Right lung (tissue), 10 donors: ENCODE results near the gene RAB11B. TPM values are rescaled to one million over a fixed set of nuclear protein-coding genes. Genes with fewer than 3 reads are reported as not detected.
"Not testable (repeated sequence)": the region's sequence is repeated elsewhere in the genome, so short reads cannot be mapped to it uniquely, and the experiment has no call there.

Source experiments
- DNase-seq, 2 donors: peaks; one replicate each; pipeline ENCODE4 v3.0.0-alpha.2; 2013
- long read RNA-seq, 8 donors: transcript quantifications; one replicate each; lab custom pipeline, GENCODE V29; 2026
- polyA plus RNA-seq, 5 donors: library from polyadenylated mRNA; unstranded; fragments of 120-200 nt; gene quantifications; one replicate each; pipeline versions ENCODE4 v1.2.1 to v1.2.3, GENCODE V29; 2013; ENCODE audit warnings: inconsistent platforms in 1 of 5, low replicate concordance in 1 of 5; ENCODE audit not compliant: insufficient read length in 5 of 5, insufficient read depth in 1 of 5

The RAB11B gene
- 100 to 1,000 TPM in 4 of 5 donors, 10 to 100 TPM in 1; 97.7 to 161 (median 121) TPM for polyA plus RNA-seq
- long read RNA-seq, donor 1, transcript RAB11B-201 (5 exons, 1,751 nt) = major isoform, 130 of 158 reads
- long read RNA-seq, donor 1, transcript RAB11B-202 (4 exons, 894 nt) = minor isoform, 11 of 158 reads
- long read RNA-seq, donor 1, partial matches to known transcripts = 16 of 158 reads
- long read RNA-seq, donor 1, other reads (novel, unspliced or antisense) = 0 of 158 reads
- long read RNA-seq, donor 2, transcript RAB11B-201 (5 exons, 1,751 nt) = major isoform, 63 of 71 reads
- long read RNA-seq, donor 2, partial matches to known transcripts = 0 of 71 reads
- long read RNA-seq, donor 2, other reads (novel, unspliced or antisense) = 5 of 71 reads
- long read RNA-seq, donor 3, transcript RAB11B-202 (4 exons, 894 nt) = minor isoform, 16 of 111 reads
- long read RNA-seq, donor 3, transcript RAB11B-201 (5 exons, 1,751 nt) = major isoform, 68 of 111 reads
- long read RNA-seq, donor 3, partial matches to known transcripts = 25 of 111 reads
- long read RNA-seq, donor 3, other reads (novel, unspliced or antisense) = 0 of 111 reads
- long read RNA-seq, donor 4, transcript RAB11B-202 (4 exons, 894 nt) = minor isoform, 7 of 86 reads
- long read RNA-seq, donor 4, transcript RAB11B-201 (5 exons, 1,751 nt) = major isoform, 66 of 86 reads
- long read RNA-seq, donor 4, partial matches to known transcripts = 5 of 86 reads
- long read RNA-seq, donor 4, other reads (novel, unspliced or antisense) = 6 of 86 reads
- long read RNA-seq, donor 5, transcript RAB11B-201 (5 exons, 1,751 nt) = major isoform, 99 of 124 reads
- long read RNA-seq, donor 5, transcript RAB11B-202 (4 exons, 894 nt) = minor isoform, 10 of 124 reads
- long read RNA-seq, donor 5, partial matches to known transcripts = 9 of 124 reads
- long read RNA-seq, donor 5, other reads (novel, unspliced or antisense) = 5 of 124 reads
- long read RNA-seq, donor 6, transcript RAB11B-201 (5 exons, 1,751 nt) = major isoform, 112 of 145 reads
- long read RNA-seq, donor 6, transcript RAB11B-202 (4 exons, 894 nt) = minor isoform, 12 of 145 reads
- long read RNA-seq, donor 6, partial matches to known transcripts = 12 of 145 reads
- long read RNA-seq, donor 6, other reads (novel, unspliced or antisense) = 5 of 145 reads
- long read RNA-seq, donor 7, transcript RAB11B-202 (4 exons, 894 nt) = minor isoform, 10 of 129 reads
- long read RNA-seq, donor 7, transcript RAB11B-201 (5 exons, 1,751 nt) = major isoform, 113 of 129 reads
- long read RNA-seq, donor 7, partial matches to known transcripts = 0 of 129 reads
- long read RNA-seq, donor 7, other reads (novel, unspliced or antisense) = 5 of 129 reads
- long read RNA-seq, donor 8, transcript RAB11B-202 (4 exons, 894 nt) = minor isoform, 6 of 66 reads
- long read RNA-seq, donor 8, transcript RAB11B-201 (5 exons, 1,751 nt) = major isoform, 35 of 66 reads
- long read RNA-seq, donor 8, partial matches to known transcripts = 12 of 66 reads
- long read RNA-seq, donor 8, other reads (novel, unspliced or antisense) = 12 of 66 reads

DNA sequence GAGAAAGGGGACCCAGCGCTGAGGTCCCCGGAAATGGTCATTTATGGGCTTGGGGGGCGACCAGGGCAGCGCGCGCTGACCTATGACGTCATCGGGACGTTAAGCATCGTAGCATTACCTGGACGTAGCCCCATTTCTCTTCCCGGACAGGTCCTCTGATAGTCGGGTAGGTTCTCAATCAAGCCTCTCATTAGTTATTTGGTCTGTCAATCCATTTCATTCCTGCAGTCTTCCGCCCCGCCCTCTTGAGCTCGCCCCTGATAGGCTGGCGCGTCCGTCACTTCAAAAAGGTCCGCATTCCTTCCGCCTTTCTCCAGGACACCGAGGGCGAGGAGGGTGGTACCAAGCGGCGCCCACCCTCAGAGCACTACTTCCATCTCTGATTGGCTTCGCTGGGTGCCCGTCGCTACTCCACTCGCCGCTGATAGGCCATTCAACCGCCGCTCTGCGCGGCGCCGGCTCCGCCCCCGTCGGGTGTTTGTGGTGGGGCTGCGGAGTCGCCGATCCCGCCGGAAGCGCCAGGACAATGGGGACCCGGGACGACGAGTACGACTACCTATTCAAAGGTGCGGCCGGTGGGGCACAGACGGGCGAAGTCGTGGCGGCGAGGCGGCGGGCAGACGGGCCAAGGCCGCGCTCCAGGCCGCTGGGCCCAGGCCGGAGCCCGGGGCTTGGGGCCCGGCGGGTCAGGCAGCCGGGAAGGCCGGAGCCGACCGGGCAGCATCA lies at the start of gene RAB11B:
TSS of gene RAB11B (plus strand) at position 470 of the 726 bp plus-strand sequence. CDS start at position 527, 57 bp downstream.
- peak; percentile 99 for DNase-seq

DNA sequence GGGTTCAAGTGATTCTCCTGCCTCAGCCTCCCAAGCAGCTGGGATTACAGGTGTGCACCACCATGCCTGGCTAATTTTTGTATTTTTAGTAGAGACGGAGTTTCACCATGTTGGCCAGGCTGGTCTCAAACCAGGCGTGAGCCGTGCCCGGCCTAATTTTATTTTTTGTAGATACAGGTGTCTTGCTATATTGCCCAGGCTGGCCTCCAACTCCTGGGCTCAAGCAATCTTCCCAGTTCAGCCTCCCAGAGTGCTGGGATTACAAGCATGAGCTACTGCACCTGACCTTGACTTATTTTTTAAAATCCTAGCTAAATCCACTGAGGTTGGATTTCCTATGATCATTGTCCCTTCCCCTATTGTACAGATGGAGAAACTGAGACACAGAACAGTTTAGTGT lies 48.7 kb upstream of the RAB11B start:
- not testable (repeated sequence) for DNase-seq

DNA sequence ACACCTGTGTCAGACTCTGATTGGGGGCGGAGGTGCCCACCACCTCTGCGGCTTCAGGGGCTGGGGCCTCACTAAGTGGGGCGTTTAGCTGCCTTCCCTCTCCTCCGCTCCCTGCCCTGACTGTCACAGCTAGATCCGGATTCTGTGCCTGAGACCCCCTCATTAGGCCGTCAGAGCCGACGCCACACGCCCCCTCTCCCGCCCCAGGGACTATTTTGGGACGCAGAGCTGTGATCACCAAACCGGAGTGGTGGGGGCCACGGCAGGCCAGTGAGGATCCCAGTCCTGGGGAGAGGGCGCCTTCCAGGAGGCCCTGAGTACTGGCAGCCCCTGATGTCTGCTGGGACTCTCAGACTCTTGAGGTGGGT lies 47.9 kb upstream of the RAB11B start:
- no peak for DNase-seq

DNA sequence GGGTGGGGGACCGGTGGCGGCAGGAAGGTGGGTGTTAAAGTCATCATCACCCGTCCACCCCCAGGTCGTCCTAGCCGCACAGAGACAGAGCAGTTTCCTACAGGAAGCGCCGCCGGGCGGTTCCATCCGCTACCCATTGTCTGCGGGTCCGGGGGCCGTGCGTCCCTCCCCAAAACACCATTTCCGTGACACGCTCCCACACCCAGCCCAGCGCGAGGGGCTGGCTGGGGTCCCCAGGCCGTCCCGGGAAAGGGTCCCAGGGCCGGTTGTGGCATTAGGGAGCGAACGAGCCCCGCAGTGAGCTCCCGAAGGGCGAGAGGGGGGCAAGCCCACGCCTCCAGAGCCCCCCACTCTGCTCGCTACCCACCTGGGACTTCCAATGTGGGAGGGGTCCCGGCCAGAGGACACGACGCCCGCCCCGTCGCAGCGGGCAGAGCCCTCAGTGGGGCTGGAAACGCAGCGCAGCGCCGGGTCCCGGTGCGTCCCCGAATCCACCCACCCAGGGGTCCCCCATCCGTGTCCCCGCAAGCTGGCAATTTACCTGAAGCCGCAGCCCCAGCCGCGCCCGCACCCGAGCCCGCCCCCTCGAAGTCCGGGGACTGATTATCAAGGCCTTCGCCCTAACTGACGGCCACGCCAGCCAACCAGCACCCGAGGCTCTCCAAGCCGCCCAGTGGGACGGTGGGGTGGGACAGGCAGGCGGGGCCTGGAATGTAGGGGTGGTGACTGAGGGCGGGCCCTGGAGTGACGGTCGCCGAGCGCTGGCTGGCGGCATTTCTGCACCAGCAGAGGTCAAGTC lies 47.3 kb upstream of the RAB11B start, which contains the start of gene KANK3:
TSS of gene KANK3 (minus strand) at position 579 of the 799 bp plus-strand sequence. CDS start 5,434 bp downstream, outside the sequence.
- peak; percentile 81 to 83 for DNase-seq

DNA sequence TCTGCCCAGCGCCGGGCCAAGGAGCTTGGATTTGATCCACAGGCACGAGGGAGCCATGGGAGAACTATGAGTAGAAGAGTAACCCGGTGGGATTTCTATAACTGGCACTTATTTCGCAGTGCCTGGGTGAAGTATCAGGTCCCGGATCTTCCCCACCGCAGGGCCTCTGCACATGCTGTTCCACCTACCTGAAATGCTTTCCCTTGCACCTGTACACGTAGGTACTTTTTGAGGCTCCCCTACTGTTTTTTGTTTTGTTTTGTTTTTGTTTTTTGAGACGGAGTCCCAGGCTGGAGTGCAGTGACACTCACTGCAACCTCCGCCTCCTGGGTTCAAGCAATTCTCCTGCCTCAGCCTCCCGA lies 46.7 kb upstream of the RAB11B start:
- no peak for DNase-seq

DNA sequence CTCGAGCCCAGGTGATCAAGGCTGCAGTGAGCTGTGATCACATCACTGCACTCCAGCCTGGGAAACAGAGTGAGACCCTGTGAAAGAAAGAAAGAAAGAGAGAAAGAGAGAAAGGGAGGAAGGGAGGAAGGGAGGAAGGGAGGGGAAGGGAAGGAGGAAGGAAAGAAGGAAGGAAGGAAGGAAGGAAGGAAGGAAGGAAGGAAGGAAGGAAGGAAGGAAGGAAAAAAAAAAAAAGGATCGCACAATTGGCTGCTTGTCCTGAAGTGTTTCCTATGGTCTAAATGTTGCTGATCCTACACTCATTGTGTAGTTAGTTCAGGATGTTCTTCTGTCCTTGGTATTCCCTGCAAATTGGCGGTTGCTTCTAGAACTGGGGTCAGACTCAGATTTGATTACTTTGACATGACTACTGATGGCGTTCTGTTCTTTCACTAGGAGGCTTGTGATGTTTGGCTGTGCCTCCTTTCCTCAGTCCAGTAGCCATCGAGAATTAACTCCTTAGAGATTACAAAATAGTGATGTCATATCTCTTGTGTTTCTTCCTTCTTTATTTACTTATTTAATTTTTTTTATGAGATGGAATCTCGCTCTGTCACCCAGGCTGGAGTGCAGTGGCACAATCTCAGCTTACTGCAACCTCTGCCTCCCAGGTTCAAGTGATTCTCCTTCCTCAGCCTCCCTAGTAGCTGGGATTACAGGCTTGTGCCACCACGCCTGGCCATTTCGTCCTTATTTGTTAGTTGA lies 40.4 kb upstream of the RAB11B start:
- not testable (repeated sequence) for DNase-seq

DNA sequence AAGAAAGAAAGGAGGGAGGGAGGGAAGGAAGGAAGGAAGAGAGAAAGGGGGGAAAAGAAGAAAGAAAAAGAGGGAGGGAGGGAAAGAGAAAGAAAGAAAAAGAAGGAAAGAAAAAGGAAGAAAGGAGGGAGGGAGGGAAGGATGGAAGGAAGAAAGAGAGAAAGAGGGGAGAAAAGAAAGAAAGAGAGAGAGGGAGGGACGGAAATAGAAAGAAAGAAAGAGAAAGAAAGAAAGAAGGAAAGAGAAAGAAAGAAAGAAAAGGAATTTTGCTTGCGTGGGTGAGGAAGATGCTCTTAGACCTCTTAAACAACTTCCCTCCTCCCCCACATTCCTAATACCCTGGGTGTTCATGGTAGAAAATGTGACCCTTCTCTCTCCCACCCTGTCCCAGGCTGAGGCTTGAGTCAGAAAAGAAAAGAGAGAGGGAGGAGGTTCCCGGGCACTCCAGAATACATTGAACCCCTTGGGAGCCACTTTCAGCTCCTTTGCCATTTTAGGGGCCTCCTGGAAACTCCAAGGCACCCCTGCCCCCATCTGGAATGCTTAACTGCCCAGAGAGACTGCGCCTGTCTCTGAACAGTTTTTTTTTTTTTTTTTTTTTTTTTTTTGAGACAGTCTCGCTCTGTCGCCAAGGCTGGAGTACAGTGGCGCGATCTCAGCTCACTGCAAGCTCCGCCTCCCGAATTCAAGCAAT lies 37.9 kb upstream of the RAB11B start:
- DNase-seq = no peak

DNA sequence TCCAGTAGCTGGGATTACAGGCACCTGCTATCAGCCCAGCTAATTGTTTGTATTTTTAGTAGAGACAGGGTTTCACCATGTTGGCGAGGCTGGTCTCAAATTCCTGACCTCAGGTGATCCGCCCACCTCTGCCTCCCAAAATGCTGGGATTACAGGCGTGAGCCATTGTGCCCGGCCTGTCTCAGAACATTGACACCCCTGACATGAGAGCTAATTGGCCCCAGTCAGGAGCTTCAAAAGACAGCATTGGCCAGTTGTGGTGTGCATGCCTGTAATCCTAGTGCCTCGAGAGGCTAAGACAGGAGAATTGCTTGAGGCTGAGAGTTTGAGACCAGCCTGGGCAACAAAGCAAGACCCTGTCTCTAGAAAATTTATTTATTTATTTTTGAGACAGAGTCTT lies 37.3 kb upstream of the RAB11B start:
- not testable (repeated sequence) for DNase-seq

DNA sequence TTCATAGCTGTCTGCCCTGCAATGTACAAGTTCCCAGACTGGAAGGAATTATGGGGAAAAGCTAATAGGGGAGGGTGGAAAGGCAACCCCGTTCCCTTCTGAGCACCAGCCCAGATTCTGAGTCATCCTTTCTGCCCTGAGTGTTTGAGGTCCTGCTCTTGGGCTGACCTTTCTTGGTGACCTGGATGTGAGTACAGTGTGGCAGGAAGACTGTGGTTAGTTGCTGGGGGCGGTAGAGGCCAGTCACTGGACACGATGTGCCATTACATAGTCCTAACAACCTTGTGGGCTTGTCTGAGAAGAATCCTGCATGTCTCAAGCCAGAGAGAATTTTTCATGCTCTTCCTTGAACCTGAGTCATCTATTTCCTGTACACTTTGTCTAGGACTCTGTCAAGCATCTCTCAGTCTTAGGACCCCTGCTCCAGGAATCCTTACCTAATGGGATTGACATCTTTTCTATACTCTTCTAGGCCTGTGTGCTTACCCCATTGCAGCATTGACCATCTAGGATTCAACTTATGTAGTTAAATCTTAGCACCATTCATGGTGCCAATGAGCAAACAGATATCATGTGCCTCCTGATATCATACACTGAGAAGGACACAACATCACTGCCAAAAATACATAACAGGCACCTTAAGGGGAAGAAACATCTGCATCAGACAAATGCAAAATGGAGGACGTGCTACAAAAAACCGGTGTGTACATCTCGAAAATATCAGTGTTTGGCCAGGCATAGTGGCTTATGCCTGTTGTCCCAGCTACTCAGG lies 34.3 kb upstream of the RAB11B start:
- DNase-seq = no peak

DNA sequence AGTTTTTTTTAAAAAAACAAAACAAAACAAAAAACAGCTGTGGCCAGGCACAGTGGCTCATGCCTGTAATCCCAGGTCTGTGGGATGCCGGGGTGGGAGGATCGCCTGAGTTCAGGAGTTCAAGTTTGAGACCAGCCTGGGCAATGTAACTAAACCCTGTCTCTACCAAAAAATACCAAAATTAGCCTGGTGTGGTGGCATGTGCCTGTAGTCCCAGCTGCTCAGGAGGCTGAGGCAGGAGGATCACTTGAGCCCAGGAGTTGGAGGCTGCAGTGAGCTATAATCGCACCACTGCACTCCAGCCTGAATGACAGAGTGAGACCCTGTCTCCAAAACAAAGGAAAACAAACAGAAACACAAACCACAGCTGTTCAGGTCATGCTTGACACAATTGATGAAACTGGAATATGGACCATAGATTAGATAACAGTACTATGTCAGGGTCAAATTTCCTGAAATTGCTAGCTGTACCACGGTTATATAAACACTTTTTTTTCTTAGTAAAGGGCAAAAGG lies 33.1 kb upstream of the RAB11B start:
- no peak for DNase-seq

DNA sequence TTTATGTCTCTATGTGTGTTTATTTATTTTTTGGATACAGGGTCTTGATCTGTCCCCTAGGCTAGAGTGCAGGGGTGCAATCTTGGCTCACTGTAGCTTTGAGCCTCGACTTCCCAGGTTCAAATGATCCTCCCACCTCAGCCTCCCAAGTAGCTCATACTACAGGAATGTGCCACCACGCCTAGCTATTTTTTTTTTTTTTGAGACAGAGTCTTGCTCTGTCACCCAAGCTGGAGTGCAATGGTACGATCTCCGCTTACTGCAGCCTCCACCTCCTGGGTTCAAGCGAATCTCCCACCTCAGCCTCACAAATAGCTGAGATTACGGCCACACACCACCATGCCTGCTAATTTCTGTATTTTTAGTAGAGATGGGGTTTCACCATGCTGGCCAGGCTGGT lies 31.2 kb upstream of the RAB11B start:
- no peak for DNase-seq

DNA sequence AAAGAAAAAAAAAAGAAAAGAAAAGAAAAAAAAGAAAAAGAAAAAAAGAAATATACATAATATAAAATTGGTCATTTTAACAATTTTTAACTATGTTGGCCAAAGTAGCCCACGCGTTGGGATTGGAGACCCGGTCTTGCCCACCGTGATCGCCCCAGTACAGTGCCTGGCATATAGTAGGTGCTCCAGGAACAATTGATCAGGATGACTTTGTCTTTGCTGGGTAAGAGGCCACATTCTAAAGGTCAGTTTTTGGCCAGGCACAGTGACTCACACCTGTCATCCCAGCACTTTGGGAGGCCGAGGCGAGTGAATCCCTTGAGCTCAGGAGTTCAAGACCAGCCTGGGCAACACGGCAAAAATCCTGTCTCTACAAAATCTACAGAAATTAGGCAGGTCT lies 30.0 kb upstream of the RAB11B start:
- no peak for DNase-seq

DNA sequence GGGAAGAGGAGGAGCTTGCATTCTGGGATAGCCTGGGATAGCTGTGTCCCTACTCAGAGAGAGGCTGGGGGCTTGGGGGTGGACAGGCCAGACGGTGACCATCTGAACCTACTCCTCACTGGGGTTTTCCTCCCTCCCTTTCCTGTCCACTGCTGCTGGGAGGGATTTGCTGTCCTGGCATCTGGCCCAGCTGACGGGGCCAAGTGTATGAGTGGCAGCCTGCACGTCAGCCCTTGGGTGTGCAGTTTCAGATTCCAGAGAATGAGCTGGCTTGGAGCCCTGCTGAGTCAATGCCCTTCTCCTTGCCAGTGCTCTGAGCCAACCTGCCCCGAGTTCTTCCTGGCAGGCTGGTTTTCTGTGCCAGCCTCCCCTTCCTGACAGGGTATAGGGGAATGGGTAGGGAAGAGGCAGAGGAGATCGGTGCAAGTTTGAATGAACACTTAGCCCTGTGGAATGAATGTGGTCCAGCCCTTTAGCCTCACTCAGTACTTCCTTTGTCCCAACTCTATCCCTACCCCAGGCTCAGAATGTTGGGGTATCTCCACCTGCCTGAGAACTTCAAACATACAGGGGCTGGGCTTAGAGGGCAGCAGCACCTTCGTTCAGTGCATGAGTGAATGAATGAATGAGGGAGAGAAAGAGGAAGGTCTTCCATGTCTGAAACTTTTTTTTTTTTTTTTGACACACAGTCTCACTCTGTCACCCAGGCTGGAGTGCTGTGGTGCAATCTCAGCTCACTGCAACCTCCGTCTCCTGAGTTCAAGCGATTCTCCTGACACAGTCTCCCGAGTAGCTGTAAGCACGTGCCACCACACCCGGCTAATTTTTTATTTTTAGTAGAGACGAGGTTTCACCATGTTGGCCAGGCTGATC lies 28.0 kb upstream of the RAB11B start:
- DNase-seq = peak; percentile 90 to 91

DNA sequence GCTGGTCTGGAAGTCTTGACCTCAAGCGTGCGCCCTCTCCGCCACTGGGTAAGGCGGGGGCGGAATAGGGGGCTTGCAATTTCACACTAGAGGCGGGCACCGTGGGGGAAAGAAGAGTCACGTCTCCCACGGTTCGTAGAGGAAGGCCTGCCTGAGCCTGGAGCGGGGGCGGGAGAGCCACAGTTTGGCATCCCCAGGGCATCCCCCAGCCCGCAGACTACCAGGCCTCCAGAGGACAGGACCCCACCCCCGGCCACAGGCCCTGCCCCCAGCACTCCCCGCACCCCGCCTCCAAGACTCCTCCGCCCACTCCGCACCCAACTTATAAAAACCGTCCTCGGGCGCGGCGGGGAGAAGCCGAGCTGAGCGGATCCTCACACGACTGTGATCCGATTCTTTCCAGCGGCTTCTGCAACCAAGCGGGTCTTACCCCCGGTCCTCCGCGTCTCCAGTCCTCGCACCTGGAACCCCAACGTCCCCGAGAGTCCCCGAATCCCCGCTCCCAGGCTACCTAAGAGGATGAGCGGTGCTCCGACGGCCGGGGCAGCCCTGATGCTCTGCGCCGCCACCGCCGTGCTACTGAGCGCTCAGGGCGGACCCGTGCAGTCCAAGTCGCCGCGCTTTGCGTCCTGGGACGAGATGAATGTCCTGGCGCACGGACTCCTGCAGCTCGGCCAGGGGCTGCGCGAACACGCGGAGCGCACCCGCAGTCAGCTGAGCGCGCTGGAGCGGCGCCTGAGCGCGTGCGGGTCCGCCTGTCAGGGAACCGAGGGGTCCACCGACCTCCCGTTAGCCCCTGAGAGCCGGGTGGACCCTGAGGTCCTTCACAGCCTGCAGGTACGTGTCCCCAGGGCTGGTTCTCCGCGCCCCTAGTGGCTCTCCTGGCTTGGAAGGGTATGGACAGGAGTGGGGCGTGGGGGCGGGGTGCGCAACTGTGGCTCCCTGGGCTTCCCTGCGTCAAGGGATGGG lies 26.1 kb upstream of the RAB11B start, which contains the start of gene ANGPTL4:
TSS of gene ANGPTL4 (plus strand) at position 353 of the 969 bp plus-strand sequence. CDS start at position 520, 167 bp downstream.
- DNase-seq = peak in 1 of 2 donors; percentile 34

DNA sequence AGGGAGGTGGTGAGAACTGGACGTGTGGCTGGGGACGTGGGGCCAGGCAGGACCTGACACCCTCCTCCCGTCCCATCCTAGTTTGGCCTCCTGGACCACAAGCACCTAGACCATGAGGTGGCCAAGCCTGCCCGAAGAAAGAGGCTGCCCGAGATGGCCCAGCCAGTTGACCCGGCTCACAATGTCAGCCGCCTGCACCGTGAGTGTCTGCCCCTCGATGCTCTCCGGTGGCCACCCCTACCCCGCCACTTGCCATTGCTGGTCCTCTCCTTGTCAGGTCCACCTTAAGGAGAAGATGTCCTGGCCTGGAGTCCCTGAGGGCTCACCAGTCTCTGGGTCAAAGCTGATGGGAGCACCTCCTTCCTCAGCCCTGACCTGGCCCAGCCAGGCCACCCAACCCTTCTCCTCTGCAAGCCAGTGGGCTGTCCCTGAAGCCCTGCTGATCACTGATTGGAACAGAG lies 24.0 kb upstream of the RAB11B start:
- no peak for DNase-seq
